Progenitor cell of endocrine pancreas (in vitro differentiated cells): Measurements from ENCODE around the gene TSFM. TPM values are rescaled to one million over a fixed set of nuclear protein-coding genes. Genes with fewer than 3 reads are reported as not detected.
A peak's percentile ranks its signal among the peaks of the same experiment; 100 is the strongest.

ENCODE experiments used
- DNase-seq: peaks from one replicate; pipeline ENCODE4 v3.0.0; 2021; ENCODE audit warnings: low spot score; ENCODE audit not compliant: unreplicated experiment
- H3K27ac Mint-ChIP-seq: 2 replicates; pipeline ENCODE4 v1.8.0; 2021; ENCODE audit warnings: mild to moderate bottlenecking, moderate library complexity, mixed read lengths
- H3K27me3 Mint-ChIP-seq: 2 replicates; pipeline ENCODE4 v1.8.0; 2021; ENCODE audit warnings: mixed read lengths
- H3K36me3 Mint-ChIP-seq: 2 replicates; pipeline ENCODE4 v1.8.0; 2022; ENCODE audit warnings: mixed read lengths; ENCODE audit not compliant: insufficient read depth
- H3K4me1 Mint-ChIP-seq: 2 replicates; pipeline ENCODE4 v1.8.0; 2021; ENCODE audit warnings: low read depth, mixed read lengths
- H3K4me3 Mint-ChIP-seq: 2 replicates; pipeline ENCODE4 v1.8.0; 2021; ENCODE audit warnings: low read depth, mild to moderate bottlenecking, moderate library complexity, mixed read lengths
- H3K9me3 Mint-ChIP-seq: 2 replicates; pipeline ENCODE4 v1.8.0; 2021; ENCODE audit warnings: low read depth, mixed read lengths
- CTCF ChIP-seq: fragments of 200-600 bp; sonication (generic); IDR thresholded peaks from one replicate; pipeline ENCODE4 v1.5.0; 2021; ENCODE audit warnings: antibody characterized with exemption, mild to moderate bottlenecking; ENCODE audit not compliant: unreplicated experiment
- total RNA-seq: library from RNA; stranded (reverse); gene quantifications from 2 replicates; pipeline ENCODE4 v1.2.1, GENCODE V29; 2021

TSFM gene
- total RNA-seq, 1 donor from 2014 or later: 25.7 TPM

- DNase-seq: no peak
- H3K27ac Mint-ChIP-seq: peak overlapping the region; percentile 24
- peaks cover 12% of the 10 kb centered on the region for H3K4me1 Mint-ChIP-seq
- H3K36me3 Mint-ChIP-seq: peaks cover 13% of the 10 kb centered on the region
- peak overlapping the region; percentile 66 for H3K4me3 Mint-ChIP-seq
- H3K9me3 Mint-ChIP-seq: no peaks in the 10 kb centered on the region
- H3K27me3 Mint-ChIP-seq: no peaks in the 10 kb centered on the region
- TF ChIP-seq CTCF: no peak
Observed at GRCh38 chr12:57783861-57784260, 1.3 kb downstream of the TSFM start.

GRCh38 chr12:57793920-57794319 lies 11.3 kb downstream of the TSFM start:
- no peak for DNase-seq
- no peaks in the 10 kb centered on the region for H3K4me1 Mint-ChIP-seq
- no peaks in the 10 kb centered on the region for H3K27me3 Mint-ChIP-seq
- no peak for TF ChIP-seq CTCF
- H3K36me3 Mint-ChIP-seq: peaks cover 10% of the 10 kb centered on the region
- H3K4me3 Mint-ChIP-seq: no peak overlapping the region
- H3K9me3 Mint-ChIP-seq: no peaks in the 10 kb centered on the region
- H3K27ac Mint-ChIP-seq: no peak overlapping the region

- Mint-ChIP-seq H3K27me3 (no peaks in the 10 kb centered on the region), H3K4me3 (no peak overlapping the region), H3K4me1 (no peaks in the 10 kb centered on the region), H3K27ac (no peak overlapping the region), H3K9me3 (no peaks in the 10 kb centered on the region), H3K36me3 (peaks cover 10% of the 10 kb centered on the region)
- no peak for DNase-seq
- TF ChIP-seq CTCF: no peak
Observed at GRCh38 chr12:57795354-57795753, 12.8 kb downstream of the TSFM start.

GRCh38 chr12:57796996-57797395 lies 14.4 kb downstream of the TSFM start:
- H3K36me3 Mint-ChIP-seq: peaks cover 11% of the 10 kb centered on the region
- H3K9me3 Mint-ChIP-seq: no peaks in the 10 kb centered on the region
- H3K4me1 Mint-ChIP-seq: no peaks in the 10 kb centered on the region
- H3K27ac Mint-ChIP-seq: no peak overlapping the region
- no peak for DNase-seq
- H3K27me3 Mint-ChIP-seq: no peaks in the 10 kb centered on the region
- no peak for TF ChIP-seq CTCF
- H3K4me3 Mint-ChIP-seq: no peak overlapping the region

GRCh38 chr12:57797933-57798332 lies 15.3 kb downstream of the TSFM start:
- H3K36me3 Mint-ChIP-seq: peaks cover 7% of the 10 kb centered on the region
- H3K27me3 Mint-ChIP-seq: no peaks in the 10 kb centered on the region
- no peak overlapping the region for H3K4me3 Mint-ChIP-seq
- TF ChIP-seq CTCF: no peak
- H3K27ac Mint-ChIP-seq: no peak overlapping the region
- no peaks in the 10 kb centered on the region for H3K9me3 Mint-ChIP-seq
- no peaks in the 10 kb centered on the region for H3K4me1 Mint-ChIP-seq
- DNase-seq: no peak
